Effector memory CD8-positive, alpha-beta T cell (primary cell): ENCODE results near the gene UTP14A.

Experiments
- ATAC-seq: fragments of 150-1000 bp; cut with Tn5 transposase; replicated peaks from 2 replicates; pipeline ENCODE4 v1.10.0; 2021; ENCODE audit warnings: mild to moderate bottlenecking, moderate library complexity
- DNase-seq, 3 experiments: peaks; one replicate each; pipeline ENCODE4 v3.0.0; 2021
- H3K27ac Mint-ChIP-seq, 2 donors: one replicate each; pipeline ENCODE4 v1.8.0; 2022; ENCODE audit warnings: mild to moderate bottlenecking in 2 of 2, mixed read lengths in 2 of 2, moderate library complexity in 2 of 2
- H3K27me3 Mint-ChIP-seq, 2 donors: one replicate each; pipeline ENCODE4 v1.8.0; 2022; ENCODE audit warnings: mixed read lengths in 2 of 2
- H3K36me3 Mint-ChIP-seq: one replicate; pipeline ENCODE4 v1.8.0; 2022; ENCODE audit warnings: mild to moderate bottlenecking, moderate library complexity, mixed read lengths; ENCODE audit not compliant: insufficient read depth
- H3K4me1 Mint-ChIP-seq, 2 donors: one replicate each; pipeline ENCODE4 v1.8.0; 2022; ENCODE audit warnings: low read depth in 2 of 2, mixed read lengths in 2 of 2
- H3K4me3 Mint-ChIP-seq, 2 donors: one replicate each; pipeline ENCODE4 v1.8.0; 2022; ENCODE audit warnings: mild to moderate bottlenecking in 2 of 2, mixed read lengths in 2 of 2, moderate library complexity in 2 of 2
- H3K9me3 Mint-ChIP-seq, 2 donors: one replicate each; pipeline ENCODE4 v1.8.0; 2022; ENCODE audit warnings: mixed read lengths in 2 of 2

UTP14A gene

GRCh38 chrX:129932016-129932820 is 26.3 kb downstream of the UTP14A start:
- H3K4me1 Mint-ChIP-seq, result peaks cover 0 to 4% of the 10 kb centered on the region in 2 donors
- no peak overlapping the region for H3K27ac Mint-ChIP-seq
- peak overlapping the region; percentile 79 to 81 for H3K4me3 Mint-ChIP-seq
- H3K9me3 Mint-ChIP-seq, result no peaks in the 10 kb centered on the region
- peaks cover 15% of the 10 kb centered on the region for H3K36me3 Mint-ChIP-seq
- peak; percentile 69 for ATAC-seq
- peak; percentile 34 to 49 (median 49) for DNase-seq
- no peaks in the 10 kb centered on the region for H3K27me3 Mint-ChIP-seq

GRCh38 chrX:129932821-129933321 is 26.9 kb downstream of the UTP14A start:
- ATAC-seq (no peak), DNase-seq (no peak)
- Mint-ChIP-seq H3K4me3 (peak overlapping the region; percentile 68 to 72), H3K9me3 (no peaks in the 10 kb centered on the region), H3K27ac (peak overlapping the region in 1 of 2 donors; percentile 23), H3K36me3 (peaks cover 14% of the 10 kb centered on the region), H3K4me1 (peaks cover 0 to 4% of the 10 kb centered on the region in 2 donors), H3K27me3 (no peaks in the 10 kb centered on the region)

- ATAC-seq (no peak), DNase-seq (no peak)
- Mint-ChIP-seq H3K27me3 (no peaks in the 10 kb centered on the region), H3K4me1 (peaks cover 0 to 6% of the 10 kb centered on the region in 2 donors), H3K9me3 (no peaks in the 10 kb centered on the region), H3K4me3 (peak overlapping the region; percentile 68 to 72), H3K27ac (no peak overlapping the region), H3K36me3 (peaks cover 7% of the 10 kb centered on the region)
These were observed 27.7 kb downstream of the UTP14A start for GRCh38 chrX:129933700-129934099.

- no peaks in the 10 kb centered on the region for H3K9me3 Mint-ChIP-seq
- peaks cover 0 to 6% of the 10 kb centered on the region in 2 donors for H3K4me1 Mint-ChIP-seq
- peaks cover 4% of the 10 kb centered on the region for H3K36me3 Mint-ChIP-seq
- no peak overlapping the region for H3K4me3 Mint-ChIP-seq
- DNase-seq (no peak), ATAC-seq (no peak)
- H3K27ac Mint-ChIP-seq, result no peak overlapping the region
- H3K27me3 Mint-ChIP-seq, result no peaks in the 10 kb centered on the region
These were observed 28.5 kb downstream of the UTP14A start for GRCh38 chrX:129934461-129934860.

GRCh38 chrX:129934952-129935351 is 29.0 kb downstream of the UTP14A start:
- H3K4me3 Mint-ChIP-seq, result no peak overlapping the region
- DNase-seq (no peak), ATAC-seq (no peak)
- H3K4me1 Mint-ChIP-seq, result peaks cover 0 to 6% of the 10 kb centered on the region in 2 donors
- H3K27ac Mint-ChIP-seq, result no peak overlapping the region
- H3K9me3 Mint-ChIP-seq, result no peaks in the 10 kb centered on the region
- H3K27me3 Mint-ChIP-seq, result no peaks in the 10 kb centered on the region
- peaks cover 4% of the 10 kb centered on the region for H3K36me3 Mint-ChIP-seq

GRCh38 chrX:129938081-129938480 is 32.1 kb downstream of the UTP14A start:
- H3K27me3 Mint-ChIP-seq, result no peaks in the 10 kb centered on the region
- H3K27ac Mint-ChIP-seq, result peak overlapping the region in 1 of 2 donors; percentile 42
- peaks cover 4% of the 10 kb centered on the region for H3K36me3 Mint-ChIP-seq
- peaks cover 0 to 4% of the 10 kb centered on the region in 2 donors for H3K4me1 Mint-ChIP-seq
- DNase-seq (no peak), ATAC-seq (no peak)
- no peaks in the 10 kb centered on the region for H3K9me3 Mint-ChIP-seq
- no peak overlapping the region for H3K4me3 Mint-ChIP-seq

- H3K27ac Mint-ChIP-seq, result no peak overlapping the region
- DNase-seq, result no peak
- H3K36me3 Mint-ChIP-seq, result no peaks in the 10 kb centered on the region
- H3K4me3 Mint-ChIP-seq, result no peak overlapping the region
- no peaks in the 10 kb centered on the region for H3K9me3 Mint-ChIP-seq
- no peaks in the 10 kb centered on the region for H3K27me3 Mint-ChIP-seq
- peaks cover 0 to 3% of the 10 kb centered on the region in 2 donors for H3K4me1 Mint-ChIP-seq
- no peak for ATAC-seq
These were observed 34.0 kb downstream of the UTP14A start for GRCh38 chrX:129939986-129940385.

GRCh38 chrX:129940721-129941120 is 34.8 kb downstream of the UTP14A start:
- H3K27ac Mint-ChIP-seq, result no peak overlapping the region
- no peak overlapping the region for H3K4me3 Mint-ChIP-seq
- no peak for ATAC-seq
- H3K27me3 Mint-ChIP-seq, result no peaks in the 10 kb centered on the region
- no peaks in the 10 kb centered on the region for H3K9me3 Mint-ChIP-seq
- no peak for DNase-seq
- no peaks in the 10 kb centered on the region for H3K36me3 Mint-ChIP-seq
- H3K4me1 Mint-ChIP-seq, result peaks cover 0 to 3% of the 10 kb centered on the region in 2 donors

- H3K9me3 Mint-ChIP-seq, result no peaks in the 10 kb centered on the region
- H3K27ac Mint-ChIP-seq, result no peak overlapping the region
- H3K4me3 Mint-ChIP-seq, result no peak overlapping the region
- peaks cover 6% of the 10 kb centered on the region for H3K36me3 Mint-ChIP-seq
- H3K4me1 Mint-ChIP-seq, result no peaks in the 10 kb centered on the region
- DNase-seq (no peak), ATAC-seq (no peak)
- H3K27me3 Mint-ChIP-seq, result no peaks in the 10 kb centered on the region
These were observed 39.2 kb downstream of the UTP14A start for GRCh38 chrX:129945131-129945530.

GRCh38 chrX:129953334-129953648 is 47.3 kb downstream of the UTP14A start:
- H3K36me3 Mint-ChIP-seq, result peaks cover 16% of the 10 kb centered on the region

GRCh38 chrX:129953881-129954280 is 47.9 kb downstream of the UTP14A start:
- Mint-ChIP-seq H3K36me3 (peaks cover 16% of the 10 kb centered on the region), H3K4me1 (peaks cover 9 to 11% of the 10 kb centered on the region in 2 donors), H3K9me3 (no peaks in the 10 kb centered on the region), H3K4me3 (peak overlapping the region; percentile 77 to 89), H3K27me3 (no peaks in the 10 kb centered on the region), H3K27ac (peak overlapping the region in 1 of 2 donors; percentile 94)
- no peak for DNase-seq
- ATAC-seq, result no peak

More at GRCh38 chrX:129953334-129953648, 47.3 kb downstream of the UTP14A start:
- Mint-ChIP-seq H3K4me1 (peaks cover 9 to 11% of the 10 kb centered on the region in 2 donors), H3K9me3 (no peaks in the 10 kb centered on the region), H3K4me3 (peak overlapping the region; percentile 77 to 89), H3K27me3 (no peaks in the 10 kb centered on the region), H3K27ac (peak overlapping the region; percentile 94 to 96)
- ATAC-seq (no peak), DNase-seq (no peak)

GRCh38 chrX:129954804-129955203 is 48.8 kb downstream of the UTP14A start:
- Mint-ChIP-seq H3K36me3 (peaks cover 16% of the 10 kb centered on the region), H3K27me3 (no peaks in the 10 kb centered on the region), H3K27ac (no peak overlapping the region), H3K4me1 (peaks cover 9 to 11% of the 10 kb centered on the region in 2 donors), H3K9me3 (no peaks in the 10 kb centered on the region), H3K4me3 (no peak overlapping the region)
- DNase-seq (no peak), ATAC-seq (no peak)

- Mint-ChIP-seq H3K27me3 (no peaks in the 10 kb centered on the region), H3K27ac (no peak overlapping the region), H3K4me3 (peak overlapping the region in 1 of 2 donors; percentile 35), H3K4me1 (peaks cover 9 to 11% of the 10 kb centered on the region in 2 donors), H3K9me3 (no peaks in the 10 kb centered on the region), H3K36me3 (peaks cover 16% of the 10 kb centered on the region)
- DNase-seq (no peak), ATAC-seq (no peak)
These were observed 49.7 kb downstream of the UTP14A start for GRCh38 chrX:129955682-129956081.

- peaks cover 16% of the 10 kb centered on the region for H3K36me3 Mint-ChIP-seq
- peak overlapping the region; percentile 38 to 54 for H3K4me3 Mint-ChIP-seq
- peaks cover 9 to 13% of the 10 kb centered on the region in 2 donors for H3K4me1 Mint-ChIP-seq
- ATAC-seq (no peak), DNase-seq (no peak)
- no peaks in the 10 kb centered on the region for H3K27me3 Mint-ChIP-seq
- H3K27ac Mint-ChIP-seq, result no peak overlapping the region
- H3K9me3 Mint-ChIP-seq, result no peaks in the 10 kb centered on the region
These were observed 50.2 kb downstream of the UTP14A start for GRCh38 chrX:129956145-129956544.
